Adrenal gland (tissue), 5 donors: ENCODE results near the gene SLC8B1.
A peak's percentile ranks its signal among the peaks of the same experiment; 100 is the strongest.

ENCODE experiments used
- CTCF ChIP-seq, 6 experiments: fragments of 450-650 bp in 4 of 6; fragments of 200-600 bp in 2 of 6; sonication (generic) in 1 of 6; IDR thresholded peaks; 1 replicate in 5 of 6; 2 replicates in 1 of 6; pipeline versions ENCODE4 v1.5.1 to v1.8.0; 2016 to 2021; ENCODE audit warnings: antibody characterized with exemption in 6 of 6, mild to moderate bottlenecking in 2 of 6, moderate library complexity in 1 of 6
- POLR2A ChIP-seq, 2 donors: fragments of 450-650 bp; IDR thresholded peaks; one replicate each; pipeline ENCODE4 v1.6.1; 2017; ENCODE audit warnings: antibody characterized with exemption in 2 of 2, mild to moderate bottlenecking in 2 of 2, moderate library complexity in 1 of 2
- donor health status: DM: no; HTN: no; CAD: no.

- TF ChIP-seq CTCF (IDR thresholded peaks at IDR 0.05), result peak in 1 of 6 experiments; percentile 5
- TF ChIP-seq POLR2A (IDR thresholded peaks at IDR 0.05), result peak in 1 of 2 donors; percentile 58
These were observed 25.2 kb upstream of the SLC8B1 start for GRCh38 chr12:113359939-113360748.
